GM18951 (cell line): Measurements from ENCODE around the gene GRK2.

Source experiments
- POLR2A ChIP-seq: IDR thresholded peaks from 4 replicates; pipeline ENCODE4 v1.6.1; 2011; ENCODE audit warnings: mild to moderate bottlenecking; ENCODE audit not compliant: insufficient read length, insufficient read depth; ENCODE audit errors: extremely low read depth
- in situ Hi-C: fragments of 300-500 bp; cut with MboI; formaldehyde crosslinking; loops from one replicate; pipeline ENCODE4 v1.12.0; 2022; ENCODE audit warnings: low sequenced_read_pairs, mixed read lengths, inconsistent platforms; ENCODE audit not compliant: unreplicated experiment

GRK2 gene

GRCh38 chr11:67284811-67285540 lies 18.7 kb downstream of the GRK2 start:
- in situ Hi-C loops = no loop called here

GRCh38 chr11:67285541-67286498 lies 19.5 kb downstream of the GRK2 start:
- in situ Hi-C loops = no loop called here
- TF ChIP-seq POLR2A = no peak

More at GRCh38 chr11:67284811-67285540, 18.7 kb downstream of the GRK2 start:
- no peak for TF ChIP-seq POLR2A

GRCh38 chr11:67286621-67287333 lies 20.5 kb downstream of the GRK2 start:
- in situ Hi-C loops = no loop called here
- TF ChIP-seq POLR2A = no peak

GRCh38 chr11:67287355-67288197 lies 21.3 kb downstream of the GRK2 start:
- in situ Hi-C loops = no loop called here
- TF ChIP-seq POLR2A = no peak

GRCh38 chr11:67288198-67288451 lies 21.9 kb downstream of the GRK2 start:
- in situ Hi-C loops = no loop called here
- no peak for TF ChIP-seq POLR2A

- in situ Hi-C loops = no loop called here
- TF ChIP-seq POLR2A = peak; percentile 89
These were observed 22.4 kb downstream of the GRK2 start for GRCh38 chr11:67288452-67289225.

- in situ Hi-C loops = no loop called here
- TF ChIP-seq POLR2A = no peak
These were observed 23.0 kb downstream of the GRK2 start, which contains the start of gene ANKRD13D for GRCh38 chr11:67289226-67289650. TSS of gene ANKRD13D (plus strand) at chr11:67289303. CDS start at chr11:67289461, 158 bp downstream.

GRCh38 chr11:67289651-67290479 lies 23.6 kb downstream of the GRK2 start:
- in situ Hi-C loops = no loop called here
- no peak for TF ChIP-seq POLR2A

GRCh38 chr11:67290801-67291200 lies 24.5 kb downstream of the GRK2 start:
- no peak for TF ChIP-seq POLR2A
- in situ Hi-C loops = no loop called here

GRCh38 chr11:67291481-67292381 lies 25.5 kb downstream of the GRK2 start:
- in situ Hi-C loops = no loop called here
- TF ChIP-seq POLR2A = no peak
